GM19239 (cell line): Measurements from ENCODE around the gene CDH11.

Experiments
- DNase-seq: peaks from one replicate; pipeline ENCODE4 v3.0.0; 2011; ENCODE audit warnings: low spot score; ENCODE audit not compliant: insufficient read length
- FAIRE-seq: peaks from 2 replicates; lab custom pipeline; 2011; peaks lifted over from hg19 to GRCh38; lab: Jason Lieb, UNC

Gene CDH11

GRCh38 chr16:65118871-65119270, 3.0 kb downstream of the CDH11 start:
- DNase-seq (no peak), FAIRE-seq (no peak)

GRCh38 chr16:65117811-65118448, 3.9 kb downstream of the CDH11 start:
- FAIRE-seq (no peak), DNase-seq (peak; percentile 25)

DNA sequence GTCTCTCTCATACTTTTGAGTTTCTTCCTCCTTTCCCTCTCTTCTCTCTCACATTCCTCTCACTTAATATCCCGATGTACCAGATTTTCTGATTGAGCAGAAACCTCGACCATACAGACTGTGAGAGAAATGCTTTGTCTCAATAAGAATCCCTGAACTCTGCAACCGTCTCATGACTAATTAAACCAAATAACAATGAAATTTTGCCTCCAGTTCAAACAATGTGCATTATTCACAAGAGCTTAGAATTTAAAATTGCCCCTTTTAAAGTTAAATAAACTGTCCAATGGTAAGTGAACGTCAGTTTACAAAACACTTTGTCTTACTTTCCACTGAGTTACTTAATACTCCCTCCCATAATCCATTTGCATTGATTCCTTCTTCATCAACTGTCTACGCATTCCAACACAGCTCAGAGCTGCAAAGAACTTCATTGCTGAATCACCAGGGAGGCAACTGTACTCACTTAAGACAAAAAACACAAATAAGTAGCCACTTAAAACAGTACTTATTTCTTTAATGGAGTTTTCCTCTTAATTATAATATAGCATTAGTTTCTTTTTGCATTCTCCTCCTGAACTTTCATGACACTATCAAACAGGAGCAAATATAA, 4.9 kb downstream of the CDH11 start:
- FAIRE-seq = no peak
- no peak for DNase-seq

GRCh38 chr16:65116216-65116615, 5.6 kb downstream of the CDH11 start:
- no peak for FAIRE-seq
- no peak for DNase-seq

DNA sequence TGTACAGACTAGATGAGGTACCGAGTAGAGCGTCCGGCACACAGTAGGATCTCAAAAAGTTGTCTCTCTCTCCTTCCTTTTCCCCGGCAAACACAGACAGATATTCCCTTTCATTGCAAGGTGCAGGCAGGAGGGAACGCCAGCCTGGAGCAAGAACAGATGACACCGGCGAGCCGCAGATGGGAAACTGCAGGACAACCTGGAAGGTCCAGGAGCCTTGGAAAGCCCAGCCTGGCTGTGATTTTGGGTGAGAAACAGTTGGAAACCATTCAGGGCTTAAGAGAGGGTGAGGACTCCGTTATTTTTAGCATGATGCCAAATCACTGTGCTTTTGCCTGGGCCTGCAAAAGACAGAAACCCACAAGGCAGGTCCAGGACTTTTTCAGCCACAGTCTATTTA, 7.3 kb downstream of the CDH11 start:
- no peak for DNase-seq
- no peak for FAIRE-seq

GRCh38 chr16:65113441-65113840, 8.4 kb downstream of the CDH11 start:
- no peak for FAIRE-seq

DNA sequence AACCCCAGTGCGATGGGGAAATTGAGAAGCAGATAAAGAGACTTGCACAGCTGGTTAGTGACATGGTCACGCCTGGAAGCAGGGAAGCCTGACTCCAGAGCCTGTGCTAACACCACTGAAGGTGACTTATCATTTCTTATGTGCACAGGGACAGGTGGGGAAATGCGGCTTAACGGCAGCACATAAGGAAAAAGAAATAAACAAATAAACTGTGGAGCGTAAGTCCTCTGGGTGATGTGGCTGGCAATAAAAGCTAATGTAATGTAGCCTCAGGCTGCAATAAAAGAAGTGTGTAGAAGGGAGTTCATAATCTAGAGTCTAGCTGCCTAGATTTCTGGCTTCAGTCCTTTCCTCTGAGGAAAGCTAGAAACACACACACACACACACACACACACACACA, 10.6 kb downstream of the CDH11 start:
- no peak for FAIRE-seq
- DNase-seq = no peak

More at GRCh38 chr16:65113441-65113840, 8.4 kb downstream of the CDH11 start:
- no peak for DNase-seq

DNA sequence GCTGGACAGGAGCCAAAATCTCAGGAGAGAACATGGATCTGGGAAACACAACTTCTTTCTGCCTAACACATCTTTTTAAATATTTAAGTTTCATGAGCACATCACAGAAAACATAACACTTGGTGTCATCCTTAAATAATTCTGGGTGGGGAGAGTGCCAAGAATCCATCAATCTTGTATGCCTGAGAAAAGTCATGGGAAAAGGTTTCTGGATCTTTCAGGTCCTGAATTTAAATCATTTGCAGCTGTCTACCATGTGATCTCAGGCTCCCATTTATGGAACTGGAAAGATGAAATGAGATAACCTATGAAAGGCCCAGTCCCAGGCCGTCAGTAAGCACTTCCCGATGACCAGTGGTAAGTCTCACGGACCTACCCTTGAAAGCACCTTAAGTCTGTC, 15.1 kb downstream of the CDH11 start:
- FAIRE-seq (no peak), DNase-seq (no peak)

DNA sequence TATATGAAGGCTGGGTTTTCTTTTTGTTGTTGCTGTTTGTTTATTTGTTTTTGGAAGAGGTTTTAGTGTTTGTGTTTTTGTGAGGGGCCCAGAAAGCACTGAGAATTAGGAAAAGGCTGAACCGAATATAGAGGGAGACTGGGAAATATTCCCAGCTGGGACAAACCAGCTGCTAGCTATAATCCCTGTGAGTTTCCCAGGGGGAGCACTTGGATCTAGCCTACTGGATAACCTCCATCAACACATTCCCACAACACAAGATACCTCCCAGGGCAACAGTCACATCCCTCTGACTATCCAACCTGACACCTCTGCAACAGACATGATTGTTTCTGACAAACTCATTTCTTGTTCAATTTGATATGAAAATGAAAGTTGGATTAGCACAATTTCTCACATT, 16.7 kb downstream of the CDH11 start:
- FAIRE-seq = no peak
- no peak for DNase-seq

- DNase-seq (no peak), FAIRE-seq (no peak)
These were observed 17.4 kb downstream of the CDH11 start for GRCh38 chr16:65104471-65104870.

DNA sequence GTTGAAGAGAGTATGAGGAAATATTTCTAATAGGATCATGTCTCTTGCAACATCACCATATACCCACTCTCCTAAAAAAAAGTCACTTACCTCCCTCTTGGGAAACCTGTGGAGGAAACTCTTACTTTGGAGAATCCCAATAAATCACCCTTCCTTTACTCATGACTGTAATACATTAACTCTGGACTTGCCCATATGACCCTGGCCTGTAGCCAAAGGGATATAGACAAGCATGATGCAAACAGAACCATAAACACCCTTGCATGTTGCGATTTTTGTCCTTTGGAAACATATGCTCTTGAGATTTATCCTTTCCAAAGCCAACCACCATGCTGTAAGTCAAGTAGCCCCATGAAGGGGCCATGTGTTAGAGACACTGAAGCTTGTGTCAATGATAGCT, 19.5 kb downstream of the CDH11 start:
- no peak for FAIRE-seq
- no peak for DNase-seq

- DNase-seq (no peak), FAIRE-seq (no peak)
These were observed 20.9 kb downstream of the CDH11 start for GRCh38 chr16:65101009-65101408.

- no peak for FAIRE-seq
- no peak for DNase-seq
These were observed 22.3 kb downstream of the CDH11 start for GRCh38 chr16:65099607-65100006.

DNA sequence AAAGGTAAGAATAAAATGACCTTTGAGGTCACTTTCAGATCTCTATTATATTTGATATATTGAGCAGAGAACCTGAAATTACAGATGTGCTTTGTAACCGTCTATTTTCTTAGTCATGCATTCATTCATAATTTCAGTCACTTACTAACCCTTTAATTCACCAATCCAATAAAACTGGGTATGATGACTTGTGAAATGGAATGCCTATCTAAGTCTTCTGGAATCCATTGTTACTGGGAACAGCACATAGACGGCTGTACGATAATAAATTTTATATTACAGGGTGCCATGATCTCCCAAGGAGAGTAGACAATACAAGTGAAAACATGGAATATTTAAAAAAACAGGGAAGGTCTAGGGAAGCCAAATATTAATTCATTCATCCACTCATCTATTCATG, 22.9 kb downstream of the CDH11 start:
- no peak for DNase-seq
- FAIRE-seq = no peak

- FAIRE-seq (no peak), DNase-seq (no peak)
These were observed 24.6 kb downstream of the CDH11 start for GRCh38 chr16:65097296-65097695.

DNA sequence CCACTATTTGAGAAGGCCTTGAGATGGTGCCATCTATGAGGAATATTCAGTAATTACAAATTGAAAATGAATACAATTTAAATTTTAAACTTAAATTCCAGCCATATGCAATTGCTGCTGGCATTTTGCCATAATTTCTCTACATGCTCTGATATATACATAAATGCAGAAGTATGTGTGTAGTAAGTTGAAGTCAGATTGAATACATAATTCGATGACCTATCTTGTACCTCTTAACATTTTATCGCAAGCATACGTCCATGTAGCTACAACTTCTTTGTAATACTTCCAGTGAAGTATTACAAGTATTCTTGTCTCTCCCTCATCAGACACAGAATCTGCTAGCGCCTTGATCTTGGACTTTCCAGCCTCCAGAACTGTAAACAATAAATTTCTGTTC, 26.0 kb downstream of the CDH11 start:
- FAIRE-seq (no peak), DNase-seq (no peak)

- DNase-seq = no peak
- FAIRE-seq = no peak
These were observed 26.7 kb downstream of the CDH11 start for GRCh38 chr16:65095090-65095728.

DNA sequence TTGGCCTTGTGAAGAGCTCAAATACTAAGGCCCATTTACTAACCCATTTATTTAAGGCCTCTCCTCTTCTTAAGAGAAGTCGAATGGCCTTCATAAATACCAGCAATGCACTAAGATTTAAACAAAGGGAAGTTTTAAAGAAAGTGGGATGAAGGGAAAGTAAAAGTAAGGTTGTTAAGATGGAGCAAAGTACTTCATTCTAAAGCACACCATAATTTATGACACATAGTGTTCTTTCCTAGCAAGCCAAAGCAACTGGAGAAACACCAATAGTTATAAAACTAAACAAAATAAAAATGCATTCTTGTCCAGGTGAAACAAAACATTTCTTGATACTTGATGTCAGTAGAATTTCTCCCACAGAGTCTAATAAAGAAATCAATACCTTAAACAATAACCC, 27.9 kb downstream of the CDH11 start:
- no peak for DNase-seq
- no peak for FAIRE-seq

- FAIRE-seq (no peak), DNase-seq (no peak)
These were observed 38.6 kb downstream of the CDH11 start for GRCh38 chr16:65083164-65083857.

- FAIRE-seq (no peak), DNase-seq (no peak)
These were observed 42.3 kb downstream of the CDH11 start for GRCh38 chr16:65079549-65079948.

GRCh38 chr16:65077181-65077580, 44.7 kb downstream of the CDH11 start:
- FAIRE-seq = no peak

More at GRCh38 chr16:65077181-65077580, 44.7 kb downstream of the CDH11 start:
- DNase-seq = no peak
